Peyer's patch (tissue), 4 donors: Measurements from ENCODE around the gene ITLN2. TPM values are rescaled to one million over a fixed set of nuclear protein-coding genes. Genes with fewer than 3 reads are reported as not detected.
"Not testable (repeated sequence)": the region's sequence is repeated elsewhere in the genome, so short reads cannot be mapped to it uniquely, and the experiment has no call there.

Experiments
- DNase-seq, 3 donors: peaks; one replicate each; pipeline ENCODE4 v3.0.0-alpha.2; 2017 to 2019
- H3K27ac ChIP-seq, 4 donors: fragments of 200-600 bp; sonication (generic); one replicate each; pipeline ENCODE4 v1.5.1; 2016 to 2019
- H3K27me3 ChIP-seq, 2 donors: fragments of 200-600 bp; sonication (generic); one replicate each; pipeline ENCODE4 v1.5.1; 2019
- H3K36me3 ChIP-seq, 3 donors: fragments of 200-600 bp; sonication (generic); one replicate each; pipeline ENCODE4 v1.5.1; 2016 to 2019
- H3K4me1 ChIP-seq, 4 donors: fragments of 200-600 bp; sonication (generic); one replicate each; pipeline ENCODE4 v1.5.1; 2016 to 2019
- H3K4me3 ChIP-seq, 4 donors: fragments of 200-600 bp; sonication (generic); 1 replicate in 3 of 4; 2 replicates in 1 of 4; pipeline ENCODE4 v1.5.1; 2016 to 2019; ENCODE audit warnings: mild to moderate bottlenecking in 1 of 4
- H3K9me3 ChIP-seq, 4 donors: fragments of 200-600 bp; sonication (generic); one replicate each; pipeline ENCODE4 v1.5.1; 2016 to 2019; ENCODE audit warnings: mild to moderate bottlenecking in 1 of 4
- CTCF ChIP-seq, 6 experiments: fragments of 450-650 bp in 4 of 6; fragments of 200-600 bp in 2 of 6; sonication (generic) in 1 of 6; IDR thresholded peaks; one replicate each; pipeline ENCODE4 v1.5.1; 2017 to 2019; ENCODE audit warnings: antibody characterized with exemption in 6 of 6, mild to moderate bottlenecking in 3 of 6, moderate library complexity in 1 of 6
- POLR2A ChIP-seq, 2 donors: fragments of 450-650 bp; IDR thresholded peaks; one replicate each; pipeline ENCODE4 v1.5.1; 2017; ENCODE audit warnings: antibody characterized with exemption in 2 of 2, mild to moderate bottlenecking in 2 of 2, moderate library complexity in 2 of 2
- total RNA-seq, 4 donors: library from RNA; depleted of rRNA; stranded (reverse); fragments of >200 nt; gene quantifications; one replicate each; pipeline ENCODE4 v1.1.0, GENCODE V29; 2016

ITLN2 gene
- total RNA-seq, 4 donors from 2014 or later: 37.0 to 76.7 (median 54.1) TPM

GRCh38 chr1:160996178-160996577 lies 41.6 kb upstream of the ITLN2 start:
- peaks cover 0 to 22% (median 0%) of the 10 kb centered on the region in 3 donors for H3K36me3 ChIP-seq
- DNase-seq: no peak
- H3K27ac ChIP-seq: peak overlapping the region in 2 of 4 donors; percentile 24 to 72
- no peak overlapping the region for H3K4me3 ChIP-seq
- TF ChIP-seq CTCF (IDR thresholded peaks at IDR 0.05) (no peak), POLR2A (IDR thresholded peaks at IDR 0.05) (no peak)
- peaks cover 0 to 17% (median 2%) of the 10 kb centered on the region in 4 donors for H3K4me1 ChIP-seq
- H3K27me3 ChIP-seq: no peaks in the 10 kb centered on the region
- H3K9me3 ChIP-seq: no peaks in the 10 kb centered on the region

GRCh38 chr1:160993544-160994193 lies 39.1 kb upstream of the ITLN2 start:
- no peak for DNase-seq

GRCh38 chr1:160992036-160992435 lies 37.4 kb upstream of the ITLN2 start:
- H3K4me3 ChIP-seq, H3K36me3 ChIP-seq, H3K27ac ChIP-seq, DNase-seq, H3K4me1 ChIP-seq, H3K9me3 ChIP-seq, H3K27me3 ChIP-seq: not testable (repeated sequence)

More at GRCh38 chr1:160993544-160994193, 39.1 kb upstream of the ITLN2 start:
- H3K4me3 ChIP-seq: no peak overlapping the region
- no peaks in the 10 kb centered on the region for H3K9me3 ChIP-seq
- no peak overlapping the region for H3K27ac ChIP-seq
- no peaks in the 10 kb centered on the region for H3K27me3 ChIP-seq
- peaks cover 0 to 9% (median 2%) of the 10 kb centered on the region in 4 donors for H3K4me1 ChIP-seq
- no peak for TF ChIP-seq POLR2A (IDR thresholded peaks at IDR 0.05)
- peak in 3 of 6 experiments; percentile 45 to 63 (median 52) for TF ChIP-seq CTCF (IDR thresholded peaks at IDR 0.05)
- H3K36me3 ChIP-seq: no peaks in the 10 kb centered on the region

DNA sequence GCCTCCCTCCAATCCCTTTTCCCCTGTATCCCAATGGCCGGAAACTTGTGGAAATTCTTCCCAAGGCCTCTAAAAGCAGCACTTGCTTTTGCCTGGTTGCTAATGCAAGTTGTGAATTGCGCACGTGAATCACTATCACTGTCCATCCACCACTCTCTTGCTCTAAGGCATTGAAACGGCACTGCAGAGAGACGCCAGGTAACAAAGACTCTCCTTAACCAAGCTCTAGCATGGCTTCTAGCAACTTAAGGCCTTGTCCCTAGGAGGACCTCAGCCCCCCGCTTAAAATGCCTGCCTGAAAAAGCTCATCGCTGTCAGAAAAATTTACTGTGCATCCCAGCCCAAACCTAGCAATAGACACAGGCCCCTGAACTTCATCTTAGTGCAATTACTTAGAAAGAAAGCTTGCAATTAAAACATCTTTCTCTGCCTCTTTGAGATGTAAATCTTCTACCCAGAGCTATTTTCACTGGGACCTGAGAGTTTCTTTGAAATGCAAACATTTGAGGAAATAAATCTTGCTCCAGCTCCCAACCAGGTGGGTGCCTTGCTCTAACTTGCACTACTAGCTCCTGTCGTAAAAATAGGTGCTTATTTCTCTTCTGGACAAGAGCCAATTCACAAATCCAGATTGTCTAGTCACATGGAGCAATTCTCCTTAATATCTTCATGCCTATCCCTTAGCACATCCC lies 32.9 kb upstream of the ITLN2 start:
- no peaks in the 10 kb centered on the region for H3K4me1 ChIP-seq
- no peaks in the 10 kb centered on the region for H3K27me3 ChIP-seq
- H3K27ac ChIP-seq: no peak overlapping the region
- H3K9me3 ChIP-seq: peaks cover 0 to 4% (median 0%) of the 10 kb centered on the region in 4 donors
- no peaks in the 10 kb centered on the region for H3K36me3 ChIP-seq
- H3K4me3 ChIP-seq: no peak overlapping the region
- no peak for DNase-seq
- TF ChIP-seq CTCF (IDR thresholded peaks at IDR 0.05) (no peak), POLR2A (IDR thresholded peaks at IDR 0.05) (no peak)

DNA sequence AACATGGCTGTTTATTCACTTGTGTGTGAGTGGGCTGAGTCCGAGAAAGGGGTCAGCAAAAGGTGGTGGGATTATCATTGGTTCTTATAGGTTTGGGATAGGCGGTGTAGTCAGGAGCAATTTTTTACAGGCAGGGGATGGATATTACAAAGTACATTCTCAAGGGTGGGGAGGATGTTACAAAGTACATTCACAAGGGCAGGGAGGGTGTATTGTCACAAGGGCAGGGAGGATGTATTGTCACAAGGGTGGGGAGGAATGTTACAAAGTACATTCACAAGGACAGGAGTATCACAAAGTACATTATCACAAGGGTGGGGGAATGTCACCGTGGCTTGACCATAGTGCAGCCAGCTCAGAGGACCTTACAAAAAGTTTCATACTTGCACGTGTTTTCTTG lies 31.1 kb upstream of the ITLN2 start:
- Histone ChIP-seq H3K4me3 (no peak overlapping the region), H3K27ac (no peak overlapping the region), H3K36me3 (no peaks in the 10 kb centered on the region), H3K4me1 (peaks cover 0 to 9% (median 3%) of the 10 kb centered on the region in 4 donors), H3K27me3 (no peaks in the 10 kb centered on the region), H3K9me3 (peaks cover 0 to 4% (median 0%) of the 10 kb centered on the region in 4 donors)
- TF ChIP-seq CTCF (IDR thresholded peaks at IDR 0.05) (no peak), POLR2A (IDR thresholded peaks at IDR 0.05) (no peak)
- DNase-seq: no peak
